Measurements from ENCODE around the gene PRRG3.

PRRG3 gene

GRCh38 chrX:151708821-151709220, 13.6 kb downstream of the PRRG3 start:
- DNase-seq (ENCODE audit: low read depth): no peak

- DNase-seq (ENCODE audit: low read depth): no peak
Observed at GRCh38 chrX:151710457-151710856, 15.2 kb downstream of the PRRG3 start.

DNA sequence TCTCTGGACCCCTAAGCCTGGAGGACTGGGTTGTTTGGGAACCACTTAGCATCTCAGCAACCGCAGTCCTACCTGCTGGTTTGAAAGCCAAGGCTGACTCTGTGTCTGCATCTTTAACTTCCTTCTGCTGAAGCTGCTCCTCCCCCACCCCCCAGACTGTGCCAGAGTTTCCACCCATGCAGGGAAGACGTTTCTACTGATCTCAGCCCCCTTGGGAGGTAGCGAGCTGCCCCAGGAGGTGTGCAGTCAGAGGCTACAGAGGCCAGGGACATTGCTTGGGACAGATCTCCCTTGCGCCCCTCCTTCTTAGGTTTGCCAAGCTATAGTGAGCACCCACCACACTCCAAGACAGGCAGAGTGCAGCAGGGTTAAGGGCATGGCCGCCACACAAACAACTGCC, 15.9 kb downstream of the PRRG3 start:
- DNase-seq (ENCODE audit: low read depth): no peak

DNA sequence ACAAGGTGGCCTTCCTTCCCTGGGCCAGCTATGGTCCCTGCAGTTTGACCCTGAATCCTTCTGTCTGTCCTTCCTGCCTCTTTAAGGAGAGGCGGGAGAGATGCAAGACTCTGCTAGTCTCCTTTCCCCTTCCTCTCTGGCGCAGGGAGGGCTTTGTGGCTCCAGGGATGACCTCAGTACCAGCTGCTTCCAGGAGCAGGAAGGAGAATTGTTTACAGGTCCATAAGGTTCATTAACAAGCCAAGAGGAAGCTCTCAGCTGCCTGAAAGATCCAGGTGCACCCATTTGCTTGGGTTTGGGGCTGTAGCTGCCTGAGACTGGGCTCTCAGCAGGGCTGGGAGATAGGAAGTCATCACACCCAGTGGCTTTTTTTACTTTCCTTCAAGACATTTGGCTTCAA, 16.5 kb downstream of the PRRG3 start:
- DNase-seq (ENCODE audit: low read depth): no peak

DNA sequence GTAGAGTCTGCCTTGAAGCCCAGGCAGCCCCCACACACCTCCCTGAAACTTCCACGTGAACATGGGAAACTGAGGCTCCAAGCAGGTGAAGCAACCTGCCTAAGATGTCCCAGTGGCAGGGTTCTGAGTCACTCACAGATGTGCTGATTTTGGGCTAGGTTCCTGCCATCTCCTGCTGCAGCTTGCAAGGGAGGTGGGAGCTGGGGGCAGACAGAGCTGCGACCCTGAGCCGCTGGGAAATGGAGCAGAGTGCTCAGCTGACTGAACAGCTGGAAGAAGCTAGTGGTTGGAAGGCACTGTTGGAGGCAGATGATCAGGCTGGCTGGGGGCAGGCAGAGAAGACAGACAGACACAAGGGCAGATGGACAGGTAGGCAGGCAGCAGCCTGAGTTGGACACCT, 17.0 kb downstream of the PRRG3 start:
- no peak for DNase-seq (ENCODE audit: low read depth)

GRCh38 chrX:151713849-151714248, 18.6 kb downstream of the PRRG3 start:
- DNase-seq (ENCODE audit: low read depth): no peak

GRCh38 chrX:151714362-151714761, 19.1 kb downstream of the PRRG3 start:
- DNase-seq (ENCODE audit: low read depth): no peak

DNA sequence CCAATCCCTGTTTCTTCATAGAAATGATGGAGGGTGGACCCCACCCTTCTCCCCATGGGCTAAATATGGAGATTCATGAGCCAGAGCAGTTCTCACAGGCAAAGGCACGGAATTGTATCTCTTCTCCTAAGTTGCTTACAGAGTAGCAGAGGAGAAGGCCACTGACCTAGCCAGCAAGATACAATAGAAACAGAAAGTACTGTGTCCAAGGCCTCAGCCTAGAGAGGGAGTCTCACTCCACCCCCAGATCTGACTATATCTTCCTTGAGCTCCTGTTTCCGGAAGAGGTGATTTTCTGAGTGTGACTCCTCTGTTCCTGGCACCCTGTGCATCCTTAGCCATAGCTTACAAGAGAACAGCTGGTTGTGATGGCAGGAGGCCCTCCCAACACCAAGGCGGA, 20.5 kb downstream of the PRRG3 start, which contains the start of gene FATE1:
TSS of gene FATE1 (plus strand) at position 284 of the 400 bp plus-strand sequence. CDS start at position 369, 85 bp downstream.
- no peak for DNase-seq (ENCODE audit: low read depth)

GRCh38 chrX:151722241-151722846, 27.1 kb downstream of the PRRG3 start:
- no peak for DNase-seq (ENCODE audit: low read depth)

- no peak for DNase-seq (ENCODE audit: low read depth)
Observed at GRCh38 chrX:151723156-151723760, 28.0 kb downstream of the PRRG3 start.

GRCh38 chrX:151724563-151725337, 29.5 kb downstream of the PRRG3 start:
- DNase-seq (ENCODE audit: low read depth): no peak

DNA sequence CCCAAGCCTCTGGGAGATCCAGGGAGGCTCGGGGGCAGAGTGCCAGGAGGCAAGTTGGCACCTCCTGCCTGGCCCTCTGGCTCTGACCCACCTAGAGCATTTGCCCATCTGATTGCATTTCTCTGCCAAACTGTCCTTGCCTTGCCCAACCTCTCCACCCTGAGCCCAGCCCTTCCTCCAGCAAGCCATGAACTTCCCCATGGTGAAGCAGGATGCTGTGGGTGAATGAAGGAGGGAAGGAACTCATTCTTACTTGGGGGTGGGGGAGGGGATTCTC, 30.0 kb downstream of the PRRG3 start:
- DNase-seq (ENCODE audit: low read depth): no peak

DNA sequence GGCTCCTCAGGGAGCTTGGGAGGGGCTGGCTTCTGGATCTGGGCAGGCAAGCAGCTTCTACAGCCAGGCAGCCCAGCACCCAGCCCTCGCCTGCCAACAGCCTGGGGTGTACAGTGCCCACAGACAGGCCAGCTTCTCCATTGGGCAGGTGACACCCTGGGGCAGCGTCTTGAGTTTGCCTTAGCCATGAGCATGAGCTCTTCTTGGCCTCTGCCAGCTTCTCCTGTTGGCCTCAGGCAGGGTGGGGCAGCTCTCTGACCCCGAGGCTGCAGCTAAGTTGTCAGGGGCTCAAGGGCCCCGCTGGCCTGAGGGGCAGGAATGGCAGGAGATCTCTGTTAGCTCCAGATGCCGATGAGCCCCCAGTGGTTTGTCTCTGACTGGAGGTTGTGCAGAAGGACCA, 31.5 kb downstream of the PRRG3 start:
- no peak for DNase-seq (ENCODE audit: low read depth)

DNA sequence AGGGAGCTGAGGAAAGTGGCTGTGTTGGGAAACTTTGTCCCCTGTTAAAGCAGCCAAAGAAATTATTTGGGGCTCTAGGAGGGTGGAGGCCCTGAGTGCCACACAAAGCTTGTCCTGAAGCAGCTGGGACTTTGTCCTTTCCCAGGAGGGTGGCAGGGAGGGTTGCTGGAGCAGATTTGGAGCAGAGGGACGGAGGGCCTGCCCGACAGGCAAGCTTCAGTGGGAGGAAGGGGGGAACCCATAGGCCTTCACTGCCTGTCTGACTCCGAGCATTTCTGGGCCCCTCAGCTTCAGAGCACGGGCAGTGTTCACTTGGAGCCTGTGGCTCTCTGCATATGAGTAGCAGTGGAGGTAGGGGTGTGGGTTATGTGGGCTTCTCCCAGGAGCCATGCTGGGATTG, 32.1 kb downstream of the PRRG3 start:
- no peak for DNase-seq (ENCODE audit: low read depth)

DNA sequence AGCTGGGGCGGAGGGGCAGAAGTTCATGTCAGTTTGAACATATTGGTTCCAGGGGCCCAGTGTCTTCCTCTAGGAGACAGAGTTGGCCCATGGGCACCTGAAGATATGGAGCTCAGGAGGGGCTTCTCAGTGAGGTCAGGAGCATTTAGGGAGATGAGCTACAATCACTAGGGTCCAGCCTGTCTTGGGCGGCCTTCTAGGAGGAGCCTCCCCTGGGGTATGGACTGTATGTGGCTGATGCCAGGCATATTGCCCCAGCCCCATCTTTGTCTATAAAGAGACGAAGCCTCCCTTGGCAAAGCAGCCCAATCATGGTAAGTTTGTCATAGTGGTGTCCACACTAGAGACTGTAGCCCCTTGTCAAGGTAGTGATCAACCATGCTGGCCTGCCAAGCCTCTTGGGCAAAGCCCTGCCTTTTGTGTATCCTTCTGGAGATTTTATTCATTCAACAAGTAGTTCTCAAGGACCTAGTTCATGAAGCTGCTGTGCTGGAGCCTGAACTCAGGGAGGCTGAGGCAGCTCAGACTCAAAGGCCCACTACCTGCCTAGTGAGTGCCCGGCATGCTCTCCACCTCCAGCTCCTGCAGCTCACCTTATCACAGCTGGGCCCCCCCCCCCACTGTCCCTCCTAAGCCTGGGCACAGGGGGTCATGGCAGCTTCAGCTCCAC, 33.9 kb downstream of the PRRG3 start:
- DNase-seq (ENCODE audit: low read depth): no peak

DNA sequence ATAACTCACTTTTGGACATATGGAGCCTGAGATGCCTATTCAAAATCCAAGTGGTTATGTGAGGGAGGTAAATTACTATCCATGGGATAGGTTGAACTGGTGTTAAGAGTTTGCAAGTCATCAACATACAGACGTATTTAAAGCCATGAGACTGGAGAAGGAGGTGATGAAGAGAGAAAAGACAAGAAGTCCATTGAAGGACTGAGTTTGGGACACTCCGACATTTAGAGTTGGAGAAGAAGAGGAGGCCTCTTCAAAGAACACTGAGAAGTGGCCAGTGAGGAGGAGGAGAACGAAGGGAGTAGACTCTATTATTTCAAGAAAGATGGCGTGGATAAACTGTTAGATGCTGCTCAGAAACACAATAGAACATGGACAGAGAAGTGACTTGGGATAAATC, 39.2 kb downstream of the PRRG3 start, which contains the start of gene CNGA2:
TSS of gene CNGA2 (plus strand) at position 301 of the 400 bp plus-strand sequence. CDS start 3,738 bp downstream, outside the sequence.
- DNase-seq (ENCODE audit: low read depth): no peak

- DNase-seq (ENCODE audit: low read depth): no peak
Observed at GRCh38 chrX:151735219-151735618, 40.0 kb downstream of the PRRG3 start.

DNA sequence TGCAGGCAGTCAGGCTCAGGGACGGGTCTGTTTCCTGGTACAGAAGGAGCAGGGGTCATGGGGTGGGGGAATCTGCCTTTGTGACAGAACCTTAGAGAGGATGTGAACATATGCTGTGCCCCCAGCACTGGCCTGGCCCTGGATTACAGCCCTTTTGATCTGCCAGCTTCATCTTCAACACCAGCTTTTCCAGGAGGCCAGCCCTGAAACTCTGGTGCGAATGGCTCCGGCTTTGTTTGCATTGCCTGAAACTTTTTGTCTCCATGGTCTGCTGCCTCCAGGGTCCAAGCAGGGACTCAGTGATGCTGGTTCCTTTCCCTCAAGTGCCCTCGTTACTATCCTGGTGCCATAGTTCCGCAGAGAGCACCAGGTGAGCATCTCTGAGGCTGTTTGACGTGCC, 41.4 kb downstream of the PRRG3 start:
- no peak for DNase-seq (ENCODE audit: low read depth)

DNA sequence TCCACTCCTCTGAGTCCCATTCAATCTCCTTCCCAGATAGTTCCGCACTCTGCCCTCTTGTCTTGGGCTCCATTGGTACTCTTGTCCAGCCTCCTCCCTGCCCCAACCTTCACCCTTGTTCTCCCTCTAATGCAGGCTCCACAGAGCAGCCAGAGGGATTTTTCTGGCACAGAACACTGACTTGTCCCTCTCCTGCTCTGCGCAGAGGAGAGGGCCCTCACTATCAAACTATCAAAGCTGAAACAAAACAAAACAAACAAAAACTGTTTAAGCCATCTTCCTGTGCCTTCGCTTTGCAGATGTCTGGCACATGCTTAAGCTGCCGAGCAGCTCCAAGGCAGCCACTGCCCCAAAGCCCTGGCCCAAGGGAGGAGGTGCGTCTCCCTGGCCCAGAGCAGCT, 42.2 kb downstream of the PRRG3 start:
- DNase-seq (ENCODE audit: low read depth): no peak

GRCh38 chrX:151738751-151739150, 43.5 kb downstream of the PRRG3 start:
- no peak for DNase-seq (ENCODE audit: low read depth)

DNA sequence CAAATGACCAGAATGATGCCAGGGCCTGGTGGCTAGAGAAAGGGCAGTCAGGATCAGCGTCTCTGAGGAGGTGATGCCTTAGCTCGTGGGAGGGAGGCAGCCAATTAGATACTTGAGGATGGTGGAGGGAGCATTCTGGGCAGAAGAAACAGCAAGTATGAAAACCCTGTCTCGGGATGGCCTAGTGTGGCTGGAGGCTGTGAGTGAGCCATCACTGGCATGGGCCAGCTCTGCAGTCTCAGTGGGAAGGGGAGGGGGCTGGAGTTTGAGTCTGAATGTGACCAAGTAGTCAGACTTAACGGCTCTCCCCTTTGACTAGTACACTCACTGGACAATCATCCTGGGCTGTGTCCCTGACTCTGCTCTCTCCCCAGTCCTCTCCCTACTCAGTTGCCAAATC, 46.3 kb downstream of the PRRG3 start:
- no peak for DNase-seq (ENCODE audit: low read depth)

GRCh38 chrX:151742311-151742710, 47.1 kb downstream of the PRRG3 start:
- no peak for DNase-seq (ENCODE audit: low read depth)

Measured in HS-27A (cell line).